ENCODE data around the gene HMMR. TPM values are rescaled to one million over a fixed set of nuclear protein-coding genes. Genes with fewer than 3 reads are reported as not detected.

Gene HMMR
- total RNA-seq, 1 experiment from 2014 or later: 54.9 TPM

GRCh38 chr5:163478982-163479271 lies 18.5 kb downstream of the HMMR start:
- Histone ChIP-seq H3K9ac (ENCODE audit: low read length) (no peak overlapping the region), H3K4me3 (replicated peaks in 1 of 2; ENCODE audit: low read depth in 1 of 2, low read length in 2 of 2) (no peak overlapping the region), H3K9me3 (ENCODE audit: control insufficient read depth in 1 of 2, insufficient read depth in 1 of 2, low read depth in 1 of 2, low read length in 2 of 2) (no peaks in the 10 kb centered on the region), H3K4me2 (ENCODE audit: low read length) (no peak overlapping the region), H3K27ac (ENCODE audit: low read depth, low read length) (no peak overlapping the region), H3K36me3 (ENCODE audit: control insufficient read depth in 1 of 2, insufficient read depth in 2 of 2, low read length in 2 of 2) (peaks cover 43 to 68% of the 10 kb centered on the region in 2 experiments), H3K79me2 (ENCODE audit: insufficient read depth, low read length) (no peaks in the 10 kb centered on the region), H4K20me1 (ENCODE audit: insufficient read depth) (no peaks in the 10 kb centered on the region), H3K4me1 (ENCODE audit: control insufficient read depth in 1 of 2, insufficient read depth in 2 of 2, low read length in 2 of 2) (no peaks in the 10 kb centered on the region), H3K27me3 (ENCODE audit: insufficient read depth, low read length) (no peaks in the 10 kb centered on the region), H2AFZ (ENCODE audit: low read depth, low read length, poor library complexity, severe bottlenecking) (no peak overlapping the region), H3K9me2 (ENCODE audit: insufficient read depth) (no peaks in the 10 kb centered on the region)
- ChIA-PET POLR2A (interaction anchor here (0.6 kb wide), 1 partner anchor 41 kb away, joined by 5 read pairs; no protein-coding TSS in a partner anchor), CTCF (interaction anchor here (0.9 kb wide), 1 partner anchor 10 kb away, joined by 3 read pairs; no protein-coding TSS in a partner anchor), RAD21 (ENCODE audit: low non-redundant PET in 1 of 2, low total read pairs in 2 of 2, uncharacterized antibody in 2 of 2, unreplicated experiment in 2 of 2) (no interaction called here)
- intact Hi-C loops (cut with micrococcal nuclease): no loop called here
- TF ChIP-seq CBX3 (IDR thresholded peaks at IDR 0.05; ENCODE audit: low read depth) (no peak), ZFX (IDR thresholded peaks at IDR 0.05) (no peak)
- ATAC-seq (no peak), DNase-seq (ENCODE audit: low read depth, low spot score) (no peak)
- BruUV-seq (replicated peaks): no TSS peak

- CTCF ChIA-PET: no interaction called here
- H3K36me3 ChIP-seq (ENCODE audit: control insufficient read depth in 1 of 2, insufficient read depth in 2 of 2, low read length in 2 of 2): peaks cover 11 to 26% of the 10 kb centered on the region in 2 experiments; a peak in 3 of 4 replicates
- H3K27ac ChIP-seq (ENCODE audit: low read depth, low read length): no peak overlapping the region
- H3K4me3 ChIP-seq (replicated peaks in 1 of 2; ENCODE audit: low read depth in 1 of 2, low read length in 2 of 2): no peak overlapping the region
- intact Hi-C loops (cut with micrococcal nuclease): no loop called here
- H4K20me1 ChIP-seq (ENCODE audit: insufficient read depth): no peaks in the 10 kb centered on the region
- ATAC-seq (peak; percentile 79), DNase-seq (ENCODE audit: low read depth, low spot score) (no peak)
- POLR2A ChIA-PET: interaction anchor here (1.0 to 1.6 kb wide), 2 partner anchors 28 to 52 kb away, joined by 3 to 5 read pairs; partner anchors contain the start of genes CCNG1, HMMR and NUDCD2
- H3K4me2 ChIP-seq (ENCODE audit: low read length): no peak overlapping the region
- no peaks in the 10 kb centered on the region for H3K4me1 ChIP-seq (ENCODE audit: control insufficient read depth in 1 of 2, insufficient read depth in 2 of 2, low read length in 2 of 2)
- BruUV-seq (replicated peaks): no TSS peak
- RAD21 ChIA-PET (ENCODE audit: low non-redundant PET in 1 of 2, low total read pairs in 2 of 2, uncharacterized antibody in 2 of 2, unreplicated experiment in 2 of 2): no interaction called here
- H3K9me3 ChIP-seq (ENCODE audit: control insufficient read depth in 1 of 2, insufficient read depth in 1 of 2, low read depth in 1 of 2, low read length in 2 of 2): no peaks in the 10 kb centered on the region
- H3K9ac ChIP-seq (ENCODE audit: low read length): no peak overlapping the region
- H3K79me2 ChIP-seq (ENCODE audit: insufficient read depth, low read length): no peaks in the 10 kb centered on the region; the same call in 1 of the 2 replicates
- H3K27me3 ChIP-seq (ENCODE audit: insufficient read depth, low read length): no peaks in the 10 kb centered on the region
- H3K9me2 ChIP-seq (ENCODE audit: insufficient read depth): no peaks in the 10 kb centered on the region
- H2AFZ ChIP-seq (ENCODE audit: low read depth, low read length, poor library complexity, severe bottlenecking): no peak overlapping the region
- TF ChIP-seq EGR1 (IDR thresholded peaks at IDR 0.05; ENCODE audit: low read depth) (no peak), FOSL1 (IDR thresholded peaks at IDR 0.05; ENCODE audit: low read depth) (no peak), ELF1 (IDR thresholded peaks at IDR 0.05; ENCODE audit: borderline replicate concordance, low read depth) (no peak), CBX3 (IDR thresholded peaks at IDR 0.05; ENCODE audit: low read depth) (no peak), SIN3A (IDR thresholded peaks at IDR 0.05; ENCODE audit: low read depth) (no peak), MAX (IDR thresholded peaks at IDR 0.05) (no peak), EZH2 (IDR thresholded peaks at IDR 0.05) (no peak), POLR2AphosphoS5 (IDR thresholded peaks at IDR 0.05; ENCODE audit: low read depth, low read length) (no peak), CEBPB (IDR thresholded peaks at IDR 0.05; ENCODE audit: low read depth) (0 out of 2 replicates have a peak, but pooled peaks have one; percentile 20), TCF7L2 (IDR thresholded peaks at IDR 0.05; ENCODE audit: borderline replicate concordance, extremely low read depth, insufficient read depth, insufficient read length) (no peak), ZFX (IDR thresholded peaks at IDR 0.05) (no peak), YY1 (IDR thresholded peaks at IDR 0.05; ENCODE audit: extremely low read depth, insufficient replicate concordance, low read depth, low read length) (no peak), SP1 (IDR thresholded peaks at IDR 0.05; ENCODE audit: low read depth) (no peak), CTCF (IDR thresholded peaks at IDR 0.05 in 2 of 3, conservative IDR thresholded peaks at IDR 0.05 in 1 of 3; ENCODE audit: borderline replicate concordance in 1 of 3, insufficient read depth in 1 of 3, low read depth in 2 of 3, low read length in 2 of 3) (peak in 2 of 3 experiments; percentile 20 to 25; a peak in 3 of 6 replicates), REST (IDR thresholded peaks at IDR 0.05; ENCODE audit: low read depth) (no peak)
Observed at GRCh38 chr5:163489055-163489744, 28.8 kb downstream of the HMMR start.
